ENCODE measurements around the gene COPA. TPM values are rescaled to one million over a fixed set of nuclear protein-coding genes. Genes with fewer than 3 reads are reported as not detected.
A peak's percentile ranks its signal among the peaks of the same experiment; 100 is the strongest.

Gene COPA
- total RNA-seq, 8 experiments from 2014 or later = 134 to 326 (median 200) TPM

- in situ Hi-C loops (cut with MboI; ENCODE audit: low pct_unique_long_range_greater_than_20kb in 2 of 9, low sequenced_read_pairs in 9 of 9, unreplicated experiment in 9 of 9) = no loop called here
- WGBS, 10 experiments = 88 to 100% (median 92%) methylated on average over 2 to 4 of the region's 4 CpGs; no CpG with 5 or more reads in 4 of the 10 experiments
- Histone ChIP-seq H3K27ac (no peak overlapping the region), H3K4me1 (replicated peaks in 1 of 2) (no peaks in the 10 kb centered on the region), H3K4me3 (no peak overlapping the region)
- no peak for ATAC-seq (replicated peaks in 6 of 8)
Observed at GRCh38 chr1:160277987-160278386, 65.1 kb downstream of the COPA start.

GRCh38 chr1:160277330-160277729, 65.7 kb downstream of the COPA start:
- 80 to 100% (median 100%) methylated on average over 1 to 2 of the region's 2 CpGs; no CpG with 5 or more reads in 2 of the 10 experiments for WGBS, 10 experiments
- Histone ChIP-seq H3K4me3 (no peak overlapping the region), H3K4me1 (replicated peaks in 1 of 2) (no peaks in the 10 kb centered on the region), H3K27ac (no peak overlapping the region)
- ATAC-seq (replicated peaks in 6 of 8) = no peak
- in situ Hi-C loops (cut with MboI; ENCODE audit: low pct_unique_long_range_greater_than_20kb in 2 of 9, low sequenced_read_pairs in 9 of 9, unreplicated experiment in 9 of 9) = no loop called here

- 83 to 100% (median 94%) methylated on average over 1 of the region's 1 CpG; no CpG with 5 or more reads in 6 of the 10 experiments for WGBS, 10 experiments
Observed at GRCh38 chr1:160271025-160271424, 72.0 kb downstream of the COPA start.

GRCh38 chr1:160267284-160267991, 75.6 kb downstream of the COPA start:
- WGBS, 10 experiments = 37 to 88% (median 71%) methylated on average over 1 to 10 of the region's 10 CpGs
- Histone ChIP-seq H3K4me3 (no peak overlapping the region), H3K4me1 (replicated peaks in 1 of 2) (peaks cover 3 to 4% of the 10 kb centered on the region in 2 donors), H3K27ac (no peak overlapping the region)
- ATAC-seq (replicated peaks in 6 of 8) = peak in 3 of 8 experiments; percentile 44 to 74 (median 66)
- in situ Hi-C loops (cut with MboI; ENCODE audit: low pct_unique_long_range_greater_than_20kb in 2 of 9, low sequenced_read_pairs in 9 of 9, unreplicated experiment in 9 of 9) = no loop called here

More at GRCh38 chr1:160271025-160271424, 72.0 kb downstream of the COPA start:
- in situ Hi-C loops (cut with MboI; ENCODE audit: low pct_unique_long_range_greater_than_20kb in 2 of 9, low sequenced_read_pairs in 9 of 9, unreplicated experiment in 9 of 9) = no loop called here
- Histone ChIP-seq H3K4me3 (no peak overlapping the region), H3K27ac (no peak overlapping the region), H3K4me1 (replicated peaks in 1 of 2) (no peaks in the 10 kb centered on the region)
- ATAC-seq (replicated peaks in 6 of 8) = no peak

GRCh38 chr1:160264795-160265307, 78.2 kb downstream of the COPA start:
- WGBS, 10 experiments = 44 to 90% (median 81%) methylated on average over 2 to 4 of the region's 4 CpGs
- in situ Hi-C loops (cut with MboI; ENCODE audit: low pct_unique_long_range_greater_than_20kb in 2 of 9, low sequenced_read_pairs in 9 of 9, unreplicated experiment in 9 of 9) = no loop called here
- Histone ChIP-seq H3K4me1 (replicated peaks in 1 of 2) (peaks cover 11 to 17% of the 10 kb centered on the region in 2 donors), H3K27ac (no peak overlapping the region), H3K4me3 (no peak overlapping the region)
- no peak for ATAC-seq (replicated peaks in 6 of 8)

- H3K4me1 ChIP-seq (replicated peaks in 1 of 2) = peaks cover 13 to 21% of the 10 kb centered on the region in 2 donors
- peak; percentile 89 to 98 (median 96) for ATAC-seq (replicated peaks in 6 of 8)
- H3K4me3 ChIP-seq = peak within 1 kb of the TSS; percentile 55 to 84 (median 77)
- in situ Hi-C loops (cut with MboI; ENCODE audit: low pct_unique_long_range_greater_than_20kb in 2 of 9, low sequenced_read_pairs in 9 of 9, unreplicated experiment in 9 of 9) = no loop called here
- H3K27ac ChIP-seq = peak within 1 kb of the TSS; percentile 91 to 98
- WGBS, 10 experiments = 0 to 3% (median 1%) methylated on average over 2 to 34 of the region's 67 CpGs; no CpG with 5 or more reads in 2 of the 10 experiments
Observed at GRCh38 chr1:160261893-160262794, 80.9 kb downstream of the COPA start, which contains the start of gene DCAF8. Gene DCAF8, minus strand, starts transcription at chr1:160262549. Its CDS starts 18,541 bp downstream, at chr1:160244008.

GRCh38 chr1:160261556-160261892, 81.5 kb downstream of the COPA start:
- WGBS, 10 experiments = 0 to 10% (median 0%) methylated on average over 2 to 8 of the region's 8 CpGs; no CpG with 5 or more reads in 1 of the 10 experiments
- in situ Hi-C loops (cut with MboI; ENCODE audit: low pct_unique_long_range_greater_than_20kb in 2 of 9, low sequenced_read_pairs in 9 of 9, unreplicated experiment in 9 of 9) = no loop called here
- ATAC-seq (replicated peaks in 6 of 8) = peak; percentile 4 to 47 (median 19)
- Histone ChIP-seq H3K4me3 (peak overlapping the region; percentile 55 to 84 (median 77)), H3K4me1 (replicated peaks in 1 of 2) (peaks cover 13 to 23% of the 10 kb centered on the region in 2 donors), H3K27ac (peak overlapping the region; percentile 91 to 98)

- peak overlapping the region; percentile 55 to 84 (median 77) for H3K4me3 ChIP-seq
- WGBS, 10 experiments = 14 to 93% (median 38%) methylated on average over 2 to 6 of the region's 6 CpGs
- in situ Hi-C loops (cut with MboI; ENCODE audit: low pct_unique_long_range_greater_than_20kb in 2 of 9, low sequenced_read_pairs in 9 of 9, unreplicated experiment in 9 of 9) = no loop called here
Observed at GRCh38 chr1:160260406-160261382, 82.4 kb downstream of the COPA start.

GRCh38 chr1:160258177-160258798, 84.8 kb downstream of the COPA start:
- in situ Hi-C loops (cut with MboI; ENCODE audit: low pct_unique_long_range_greater_than_20kb in 2 of 9, low sequenced_read_pairs in 9 of 9, unreplicated experiment in 9 of 9) = no loop called here
- Histone ChIP-seq H3K27ac (no peak overlapping the region), H3K4me3 (no peak overlapping the region), H3K4me1 (replicated peaks in 1 of 2) (peaks cover 13 to 28% of the 10 kb centered on the region in 2 donors)
- 89 to 100% (median 98%) methylated on average over 2 to 7 of the region's 7 CpGs; no CpG with 5 or more reads in 1 of the 10 experiments for WGBS, 10 experiments
- no peak for ATAC-seq (replicated peaks in 6 of 8)

More at GRCh38 chr1:160260406-160261382, 82.4 kb downstream of the COPA start:
- peak in 1 of 8 experiments; percentile 23 for ATAC-seq (replicated peaks in 6 of 8)
- H3K4me1 ChIP-seq (replicated peaks in 1 of 2) = peaks cover 13 to 28% of the 10 kb centered on the region in 2 donors
- peak overlapping the region in 1 of 2 donors; percentile 98 for H3K27ac ChIP-seq

- Histone ChIP-seq H3K27ac (no peak overlapping the region), H3K4me1 (replicated peaks in 1 of 2) (peaks cover 10 to 23% of the 10 kb centered on the region in 2 donors), H3K4me3 (no peak overlapping the region)
- ATAC-seq (replicated peaks in 6 of 8) = no peak
- in situ Hi-C loops (cut with MboI; ENCODE audit: low pct_unique_long_range_greater_than_20kb in 2 of 9, low sequenced_read_pairs in 9 of 9, unreplicated experiment in 9 of 9) = no loop called here
- 89 to 100% (median 96%) methylated on average over 1 to 6 of the region's 6 CpGs for WGBS, 10 experiments
Observed at GRCh38 chr1:160257411-160258015, 85.5 kb downstream of the COPA start.

GRCh38 chr1:160256396-160257046, 86.5 kb downstream of the COPA start:
- ATAC-seq (replicated peaks in 6 of 8) = no peak
- in situ Hi-C loops (cut with MboI; ENCODE audit: low pct_unique_long_range_greater_than_20kb in 2 of 9, low sequenced_read_pairs in 9 of 9, unreplicated experiment in 9 of 9) = no loop called here
- 14 to 98% (median 88%) methylated on average over 1 to 3 of the region's 3 CpGs; no CpG with 5 or more reads in 2 of the 10 experiments for WGBS, 10 experiments
- peaks cover 13 to 23% of the 10 kb centered on the region in 2 donors for H3K4me1 ChIP-seq (replicated peaks in 1 of 2)
- no peak overlapping the region for H3K4me3 ChIP-seq
- H3K27ac ChIP-seq = no peak overlapping the region
